HG02759 (cell line): ENCODE results near the gene RNF180.
"Not testable (repeated sequence)": the region's sequence is repeated elsewhere in the genome, so short reads cannot be mapped to it uniquely, and the experiment has no call there.

Experiments used
- ATAC-seq: cut with Tn5 transposase; IDR thresholded peaks from one replicate; pipeline ENCODE4 v1.9.1; 2021; ENCODE audit warnings: mild to moderate bottlenecking, moderate library complexity; ENCODE audit not compliant: unreplicated experiment

RNF180 gene

GRCh38 chr5:64347309-64347708 is 181.7 kb downstream of the RNF180 start:
- ATAC-seq, result no peak

- no peak for ATAC-seq
Measured at GRCh38 chr5:64364426-64364825, 198.8 kb downstream of the RNF180 start.

- peak; percentile 92 for ATAC-seq
Measured at GRCh38 chr5:64384765-64385164, 219.1 kb downstream of the RNF180 start.

- no peak for ATAC-seq
Measured at GRCh38 chr5:64397552-64397951, 231.9 kb downstream of the RNF180 start.

- ATAC-seq, result not testable (repeated sequence)
Measured at GRCh38 chr5:64398735-64399134, 233.1 kb downstream of the RNF180 start.

GRCh38 chr5:64407103-64407825 is 241.6 kb downstream of the RNF180 start:
- not testable (repeated sequence) for ATAC-seq

- no peak for ATAC-seq
Measured at GRCh38 chr5:64417390-64417789, 251.7 kb downstream of the RNF180 start.

- ATAC-seq, result no peak
Measured at GRCh38 chr5:64418013-64418412, 252.4 kb downstream of the RNF180 start.
